Tibial artery (tissue), 4 donors: ENCODE data around the gene LRRC10B.

Experiments used
- DNase-seq, 2 donors: peaks; one replicate each; pipeline ENCODE4 v3.0.0-alpha.2; 2019
- H3K27ac ChIP-seq, 2 donors: fragments of 200-600 bp; sonication (generic) in 1 of 2; 1 replicate in 1 of 2; 2 replicates in 1 of 2; pipeline ENCODE4 v1.5.1; 2018 to 2019; ENCODE audit warnings: mild to moderate bottlenecking in 1 of 2
- H3K27me3 ChIP-seq, 2 donors: fragments of 200-600 bp; sonication (generic) in 1 of 2; one replicate each; pipeline versions ENCODE4 v1.5.1 to v1.6.0; 2016 to 2019
- H3K36me3 ChIP-seq, 3 donors: fragments of 200-600 bp; sonication (generic) in 2 of 3; one replicate each; pipeline ENCODE4 v1.5.1; 2016 to 2019; ENCODE audit warnings: mild to moderate bottlenecking in 2 of 3
- H3K4me1 ChIP-seq, 4 donors: fragments of 200-600 bp; sonication (generic) in 2 of 4; 1 replicate in 3 of 4; 2 replicates in 1 of 4; pipeline ENCODE4 v1.5.1; 2016 to 2019
- H3K4me3 ChIP-seq, 2 donors: fragments of 200-600 bp; sonication (generic) in 1 of 2; 1 replicate in 1 of 2; 2 replicates in 1 of 2; pipeline ENCODE4 v1.5.1; 2018 to 2019; ENCODE audit warnings: mild to moderate bottlenecking in 2 of 2
- H3K9me3 ChIP-seq, 3 donors: fragments of 200-600 bp; sonication (generic) in 1 of 3; one replicate each; pipeline ENCODE4 v1.5.1; 2016 to 2019
- intact Hi-C: fragments of 100-400 bp; cut with DNase I; formaldehyde crosslinking; loops from one replicate; pipeline ENCODE4 v1.15.0; 2023; ENCODE audit warnings: low total_unique reads
- TF ChIP-seq, protein P1 (sequence below), 2 experiments: fragments of 200-600 bp in 1 of 2; fragments of 450-650 bp in 1 of 2; IDR thresholded peaks; one replicate each; pipeline ENCODE4 v1.5.1; 2017 to 2019; ENCODE audit warnings: antibody characterized with exemption in 2 of 2, mild to moderate bottlenecking in 1 of 2, moderate library complexity in 1 of 2

LRRC10B gene

DNA sequence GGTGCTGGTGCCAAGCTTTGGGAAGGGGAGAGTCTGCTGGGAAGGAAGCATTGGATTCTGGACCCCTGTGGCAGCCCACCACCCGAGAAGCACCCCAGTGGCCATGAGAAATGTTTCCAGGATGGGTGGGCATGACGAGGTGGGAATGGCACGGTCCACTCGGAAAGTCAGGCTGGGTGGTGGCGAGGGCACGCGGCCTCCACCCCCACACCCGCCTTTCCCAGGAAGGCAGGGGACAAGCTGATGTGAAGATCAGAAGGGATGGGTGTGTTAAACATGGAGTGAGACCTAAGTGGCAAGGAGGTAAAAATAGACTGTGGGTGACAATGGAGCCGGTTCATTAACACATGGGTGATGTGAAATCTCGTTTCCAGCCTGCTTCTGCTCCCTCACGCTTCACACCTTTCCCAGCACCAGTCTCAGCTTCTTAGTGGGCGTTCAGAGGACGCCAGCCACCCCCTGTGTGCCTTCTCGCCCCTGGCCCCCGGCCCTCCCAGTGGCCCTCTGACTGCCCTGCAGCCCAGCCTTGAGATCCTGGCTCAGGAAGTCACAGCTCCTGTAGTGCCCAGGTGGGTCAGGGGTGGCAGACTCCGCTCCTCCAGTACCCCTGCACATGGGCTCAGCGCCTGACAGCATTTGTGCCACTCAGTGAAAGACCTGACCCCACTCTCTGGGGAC lies 27.6 kb downstream of the LRRC10B start:
- intact Hi-C loops, result no loop called here
- H3K27ac ChIP-seq, result no peak overlapping the region
- TF ChIP-seq, protein P1, sequence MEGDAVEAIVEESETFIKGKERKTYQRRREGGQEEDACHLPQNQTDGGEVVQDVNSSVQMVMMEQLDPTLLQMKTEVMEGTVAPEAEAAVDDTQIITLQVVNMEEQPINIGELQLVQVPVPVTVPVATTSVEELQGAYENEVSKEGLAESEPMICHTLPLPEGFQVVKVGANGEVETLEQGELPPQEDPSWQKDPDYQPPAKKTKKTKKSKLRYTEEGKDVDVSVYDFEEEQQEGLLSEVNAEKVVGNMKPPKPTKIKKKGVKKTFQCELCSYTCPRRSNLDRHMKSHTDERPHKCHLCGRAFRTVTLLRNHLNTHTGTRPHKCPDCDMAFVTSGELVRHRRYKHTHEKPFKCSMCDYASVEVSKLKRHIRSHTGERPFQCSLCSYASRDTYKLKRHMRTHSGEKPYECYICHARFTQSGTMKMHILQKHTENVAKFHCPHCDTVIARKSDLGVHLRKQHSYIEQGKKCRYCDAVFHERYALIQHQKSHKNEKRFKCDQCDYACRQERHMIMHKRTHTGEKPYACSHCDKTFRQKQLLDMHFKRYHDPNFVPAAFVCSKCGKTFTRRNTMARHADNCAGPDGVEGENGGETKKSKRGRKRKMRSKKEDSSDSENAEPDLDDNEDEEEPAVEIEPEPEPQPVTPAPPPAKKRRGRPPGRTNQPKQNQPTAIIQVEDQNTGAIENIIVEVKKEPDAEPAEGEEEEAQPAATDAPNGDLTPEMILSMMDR (IDR thresholded peaks at IDR 0.05), result no peak
- no peak overlapping the region for H3K4me3 ChIP-seq
- no peak for DNase-seq
- H3K36me3 ChIP-seq, result no peaks in the 10 kb centered on the region
- peaks cover 0 to 84% of the 10 kb centered on the region in 2 donors for H3K27me3 ChIP-seq
- H3K9me3 ChIP-seq, result no peaks in the 10 kb centered on the region
- H3K4me1 ChIP-seq, result no peaks in the 10 kb centered on the region

DNA sequence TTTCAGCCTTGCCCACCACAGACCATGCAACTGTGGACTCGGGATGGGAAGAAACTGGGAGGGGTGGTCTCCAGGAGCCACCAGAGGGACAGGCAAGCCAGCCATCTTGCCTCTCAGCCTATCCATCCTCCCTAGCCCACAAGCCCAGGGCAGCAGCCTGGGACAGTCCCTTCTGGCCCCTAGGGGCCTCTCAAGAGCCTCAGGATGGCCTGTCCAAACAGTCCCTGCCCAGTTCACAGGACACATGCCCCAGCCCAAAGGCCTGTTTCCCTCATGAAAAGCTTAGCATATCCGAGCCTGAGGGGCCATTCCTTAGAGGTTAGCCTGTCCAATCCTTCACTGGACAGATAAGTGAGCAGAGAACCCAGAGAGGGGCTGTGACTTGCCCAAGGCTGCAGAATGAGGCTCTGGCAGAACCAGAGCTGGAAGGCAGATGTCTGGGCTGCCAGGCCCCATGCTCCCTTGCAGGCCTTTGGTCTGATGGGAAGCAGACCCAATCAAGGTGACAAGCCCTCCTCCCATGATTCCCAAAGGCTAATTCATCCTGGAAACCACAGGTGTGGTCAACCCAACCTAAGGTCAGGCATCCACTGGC lies 28.2 kb downstream of the LRRC10B start:
- Histone ChIP-seq H3K4me1 (no peaks in the 10 kb centered on the region), H3K36me3 (no peaks in the 10 kb centered on the region), H3K9me3 (no peaks in the 10 kb centered on the region), H3K27ac (no peak overlapping the region), H3K4me3 (no peak overlapping the region), H3K27me3 (peaks cover 0 to 90% of the 10 kb centered on the region in 2 donors)
- no peak for DNase-seq
- TF ChIP-seq, protein P1 (IDR thresholded peaks at IDR 0.05), result no peak
- intact Hi-C loops, result no loop called here

DNA sequence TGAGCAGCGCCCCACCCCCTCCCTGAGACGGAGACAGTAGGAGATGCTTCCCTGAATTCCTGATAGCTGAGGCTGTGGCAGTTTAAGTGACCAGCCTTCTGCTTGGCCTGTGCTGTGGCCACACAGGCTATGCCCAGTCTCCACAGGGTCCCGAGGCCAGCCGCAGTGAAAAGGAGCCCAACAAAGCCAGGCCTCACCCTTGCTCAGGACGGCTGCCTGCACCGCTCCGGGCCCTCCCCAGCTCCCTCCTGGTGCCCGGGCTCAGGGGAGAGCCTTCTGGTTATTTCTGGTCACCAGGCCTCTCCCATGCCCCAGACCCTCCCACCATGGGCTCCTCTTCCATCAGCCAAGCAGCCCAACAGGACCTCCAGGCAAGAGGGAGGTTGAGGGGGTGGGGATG lies 28.8 kb downstream of the LRRC10B start:
- H3K4me1 ChIP-seq, result peaks cover 0 to 5% (median 0%) of the 10 kb centered on the region in 4 donors
- no peak overlapping the region for H3K27ac ChIP-seq
- intact Hi-C loops, result no loop called here
- H3K9me3 ChIP-seq, result no peaks in the 10 kb centered on the region
- no peak for DNase-seq
- no peak overlapping the region for H3K4me3 ChIP-seq
- H3K27me3 ChIP-seq, result peaks cover 0 to 93% of the 10 kb centered on the region in 2 donors
- TF ChIP-seq, protein P1 (IDR thresholded peaks at IDR 0.05), result no peak
- no peaks in the 10 kb centered on the region for H3K36me3 ChIP-seq

DNA sequence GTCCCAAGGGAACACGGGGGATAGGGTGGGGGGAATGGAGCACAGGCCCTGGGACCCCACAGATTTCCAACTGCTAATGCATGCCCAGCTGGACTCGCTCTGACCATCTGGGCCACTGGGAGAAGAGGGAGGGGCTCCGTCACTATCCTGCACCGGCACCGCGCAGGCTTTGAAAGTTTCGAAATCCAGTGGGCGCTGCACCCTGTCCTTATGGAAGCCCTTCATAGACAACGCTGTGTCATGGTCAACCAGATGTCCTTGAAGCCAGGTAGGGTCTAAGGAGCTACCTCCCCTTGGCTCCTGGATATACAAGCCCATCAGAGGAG lies 30.1 kb downstream of the LRRC10B start:
- no peak for DNase-seq
- intact Hi-C loops, result no loop called here
- peaks cover 0 to 85% of the 10 kb centered on the region in 2 donors for H3K27me3 ChIP-seq
- TF ChIP-seq, protein P1 (IDR thresholded peaks at IDR 0.05), result no peak
- no peak overlapping the region for H3K4me3 ChIP-seq
- peaks cover 0 to 5% (median 0%) of the 10 kb centered on the region in 4 donors for H3K4me1 ChIP-seq
- no peak overlapping the region for H3K27ac ChIP-seq
- H3K36me3 ChIP-seq, result no peaks in the 10 kb centered on the region
- no peaks in the 10 kb centered on the region for H3K9me3 ChIP-seq

DNA sequence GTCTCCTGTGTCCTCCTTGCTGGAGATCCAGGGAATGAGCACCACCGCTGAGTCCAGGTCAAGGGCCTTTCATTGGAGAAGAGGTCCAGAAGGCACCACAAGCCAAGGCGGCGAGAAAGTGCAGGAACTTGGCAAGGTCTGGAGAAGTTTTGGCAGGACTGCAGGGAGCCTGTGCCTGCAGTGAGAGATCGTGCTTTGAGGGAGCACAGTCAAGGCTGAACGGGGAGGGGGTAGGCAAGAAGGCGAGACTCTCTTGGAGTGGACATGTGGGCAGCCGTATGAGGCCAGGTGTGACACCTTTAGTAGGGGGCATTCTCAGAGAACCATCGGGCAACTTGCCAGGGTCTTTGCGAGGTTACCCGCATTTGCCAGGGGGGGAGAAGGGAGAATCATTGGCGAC lies 30.5 kb downstream of the LRRC10B start:
- TF ChIP-seq, protein P1 (IDR thresholded peaks at IDR 0.05), result no peak
- intact Hi-C loops, result no loop called here
- H3K4me1 ChIP-seq, result peaks cover 0 to 5% (median 0%) of the 10 kb centered on the region in 4 donors

More for the DNA sequence above, 30.5 kb downstream of the LRRC10B start:
- Histone ChIP-seq H3K36me3 (no peaks in the 10 kb centered on the region), H3K4me3 (no peak overlapping the region), H3K27ac (no peak overlapping the region), H3K27me3 (peaks cover 0 to 81% of the 10 kb centered on the region in 2 donors), H3K9me3 (no peaks in the 10 kb centered on the region)
- no peak for DNase-seq
